ENCODE data around the gene ARCN1.

ARCN1 gene

DNA sequence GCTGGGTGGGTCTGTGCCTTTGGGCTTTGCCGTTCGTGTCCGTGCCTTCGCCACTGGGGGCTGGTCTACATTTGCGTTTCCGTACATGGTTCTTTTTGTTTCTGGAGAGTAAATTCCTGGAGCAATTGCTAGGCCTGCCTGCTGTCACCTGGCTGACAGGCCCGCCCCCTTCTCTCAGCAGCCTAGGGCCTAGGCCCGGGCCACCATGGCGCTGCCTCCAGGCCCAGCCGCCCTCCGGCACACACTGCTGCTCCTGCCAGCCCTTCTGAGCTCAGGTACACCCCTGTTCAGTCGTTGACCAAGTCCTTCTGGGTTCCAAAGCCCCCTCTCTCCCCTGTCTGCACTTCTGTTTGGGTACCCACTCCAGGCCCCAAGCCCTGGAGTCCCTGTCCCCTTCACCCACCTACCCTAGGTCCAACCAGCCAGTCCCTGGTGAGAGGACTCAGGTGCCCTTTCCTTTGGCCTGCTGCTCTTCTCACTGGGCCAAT, 40.6 kb upstream of the ARCN1 start:
- Mint-ChIP-seq H3K4me3 (peak overlapping the region; percentile 98), H3K9me3 (no peaks in the 10 kb centered on the region), H3K27me3 (ENCODE audit: low read depth, poor library complexity) (peaks cover 16% of the 10 kb centered on the region), H3K4me1 (peaks cover 34% of the 10 kb centered on the region), H3K36me3 (ENCODE audit: low read depth) (peaks cover 18% of the 10 kb centered on the region), H3K27ac (no peak overlapping the region)
- no peak for DNase-seq
- TF ChIP-seq, protein P1, sequence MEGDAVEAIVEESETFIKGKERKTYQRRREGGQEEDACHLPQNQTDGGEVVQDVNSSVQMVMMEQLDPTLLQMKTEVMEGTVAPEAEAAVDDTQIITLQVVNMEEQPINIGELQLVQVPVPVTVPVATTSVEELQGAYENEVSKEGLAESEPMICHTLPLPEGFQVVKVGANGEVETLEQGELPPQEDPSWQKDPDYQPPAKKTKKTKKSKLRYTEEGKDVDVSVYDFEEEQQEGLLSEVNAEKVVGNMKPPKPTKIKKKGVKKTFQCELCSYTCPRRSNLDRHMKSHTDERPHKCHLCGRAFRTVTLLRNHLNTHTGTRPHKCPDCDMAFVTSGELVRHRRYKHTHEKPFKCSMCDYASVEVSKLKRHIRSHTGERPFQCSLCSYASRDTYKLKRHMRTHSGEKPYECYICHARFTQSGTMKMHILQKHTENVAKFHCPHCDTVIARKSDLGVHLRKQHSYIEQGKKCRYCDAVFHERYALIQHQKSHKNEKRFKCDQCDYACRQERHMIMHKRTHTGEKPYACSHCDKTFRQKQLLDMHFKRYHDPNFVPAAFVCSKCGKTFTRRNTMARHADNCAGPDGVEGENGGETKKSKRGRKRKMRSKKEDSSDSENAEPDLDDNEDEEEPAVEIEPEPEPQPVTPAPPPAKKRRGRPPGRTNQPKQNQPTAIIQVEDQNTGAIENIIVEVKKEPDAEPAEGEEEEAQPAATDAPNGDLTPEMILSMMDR (IDR thresholded peaks at IDR 0.05) = no peak

DNA sequence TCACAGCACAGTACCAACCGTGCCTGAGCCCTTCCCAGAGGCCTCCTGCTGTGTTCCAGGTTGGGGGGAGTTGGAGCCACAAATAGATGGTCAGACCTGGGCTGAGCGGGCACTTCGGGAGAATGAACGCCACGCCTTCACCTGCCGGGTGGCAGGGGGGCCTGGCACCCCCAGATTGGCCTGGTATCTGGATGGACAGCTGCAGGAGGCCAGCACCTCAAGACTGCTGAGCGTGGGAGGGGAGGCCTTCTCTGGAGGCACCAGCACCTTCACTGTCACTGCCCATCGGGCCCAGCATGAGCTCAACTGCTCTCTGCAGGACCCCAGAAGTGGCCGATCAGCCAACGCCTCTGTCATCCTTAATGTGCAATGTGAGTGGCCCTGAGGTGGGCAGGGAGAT, 40.1 kb upstream of the ARCN1 start:
- Mint-ChIP-seq H3K27ac (no peak overlapping the region), H3K27me3 (ENCODE audit: low read depth, poor library complexity) (peaks cover 16% of the 10 kb centered on the region), H3K4me1 (peaks cover 30% of the 10 kb centered on the region), H3K4me3 (peak overlapping the region; percentile 98), H3K9me3 (no peaks in the 10 kb centered on the region), H3K36me3 (ENCODE audit: low read depth) (peaks cover 20% of the 10 kb centered on the region)
- no peak for DNase-seq
- TF ChIP-seq, protein P1 (IDR thresholded peaks at IDR 0.05) = no peak

DNA sequence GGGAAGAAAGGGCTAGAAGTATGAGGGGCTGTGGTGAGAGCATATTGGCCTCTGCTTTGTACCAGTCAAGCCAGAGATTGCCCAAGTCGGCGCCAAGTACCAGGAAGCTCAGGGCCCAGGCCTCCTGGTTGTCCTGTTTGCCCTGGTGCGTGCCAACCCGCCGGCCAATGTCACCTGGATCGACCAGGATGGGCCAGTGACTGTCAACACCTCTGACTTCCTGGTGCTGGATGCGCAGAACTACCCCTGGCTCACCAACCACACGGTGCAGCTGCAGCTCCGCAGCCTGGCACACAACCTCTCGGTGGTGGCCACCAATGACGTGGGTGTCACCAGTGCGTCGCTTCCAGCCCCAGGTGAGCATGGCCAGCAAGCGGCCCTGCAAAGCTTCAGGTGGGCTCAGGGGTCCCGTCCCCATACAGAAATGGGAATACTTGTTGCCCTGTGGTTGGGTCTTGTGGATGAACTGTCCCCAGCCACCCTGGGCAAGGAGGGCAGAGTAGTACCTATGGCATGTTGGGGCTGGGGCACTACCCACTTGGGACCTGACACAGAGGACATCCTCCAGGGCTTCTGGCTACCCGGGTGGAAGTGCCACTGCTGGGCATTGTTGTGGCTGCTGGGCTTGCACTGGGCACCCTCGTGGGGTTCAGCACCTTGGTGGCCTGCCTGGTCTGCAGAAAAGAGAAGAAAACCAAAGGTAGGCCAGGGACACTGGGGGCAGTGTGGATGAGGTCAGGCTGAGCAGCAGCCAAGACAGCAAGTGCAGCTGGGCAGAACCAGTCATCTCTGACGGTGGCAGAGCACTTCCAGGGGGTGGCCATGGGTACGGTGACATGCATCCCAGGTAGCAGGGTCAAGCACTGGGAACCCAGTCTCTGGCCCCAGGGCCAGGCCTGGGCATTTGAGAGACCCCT, 39.1 kb upstream of the ARCN1 start:
- H3K4me1 Mint-ChIP-seq = peaks cover 24% of the 10 kb centered on the region
- no peak for DNase-seq
- no peak overlapping the region for H3K27ac Mint-ChIP-seq
- H3K27me3 Mint-ChIP-seq (ENCODE audit: low read depth, poor library complexity) = peaks cover 16% of the 10 kb centered on the region
- H3K36me3 Mint-ChIP-seq (ENCODE audit: low read depth) = peaks cover 17% of the 10 kb centered on the region
- TF ChIP-seq, protein P1 (IDR thresholded peaks at IDR 0.05) = no peak
- no peaks in the 10 kb centered on the region for H3K9me3 Mint-ChIP-seq
- peak overlapping the region; percentile 98 for H3K4me3 Mint-ChIP-seq

DNA sequence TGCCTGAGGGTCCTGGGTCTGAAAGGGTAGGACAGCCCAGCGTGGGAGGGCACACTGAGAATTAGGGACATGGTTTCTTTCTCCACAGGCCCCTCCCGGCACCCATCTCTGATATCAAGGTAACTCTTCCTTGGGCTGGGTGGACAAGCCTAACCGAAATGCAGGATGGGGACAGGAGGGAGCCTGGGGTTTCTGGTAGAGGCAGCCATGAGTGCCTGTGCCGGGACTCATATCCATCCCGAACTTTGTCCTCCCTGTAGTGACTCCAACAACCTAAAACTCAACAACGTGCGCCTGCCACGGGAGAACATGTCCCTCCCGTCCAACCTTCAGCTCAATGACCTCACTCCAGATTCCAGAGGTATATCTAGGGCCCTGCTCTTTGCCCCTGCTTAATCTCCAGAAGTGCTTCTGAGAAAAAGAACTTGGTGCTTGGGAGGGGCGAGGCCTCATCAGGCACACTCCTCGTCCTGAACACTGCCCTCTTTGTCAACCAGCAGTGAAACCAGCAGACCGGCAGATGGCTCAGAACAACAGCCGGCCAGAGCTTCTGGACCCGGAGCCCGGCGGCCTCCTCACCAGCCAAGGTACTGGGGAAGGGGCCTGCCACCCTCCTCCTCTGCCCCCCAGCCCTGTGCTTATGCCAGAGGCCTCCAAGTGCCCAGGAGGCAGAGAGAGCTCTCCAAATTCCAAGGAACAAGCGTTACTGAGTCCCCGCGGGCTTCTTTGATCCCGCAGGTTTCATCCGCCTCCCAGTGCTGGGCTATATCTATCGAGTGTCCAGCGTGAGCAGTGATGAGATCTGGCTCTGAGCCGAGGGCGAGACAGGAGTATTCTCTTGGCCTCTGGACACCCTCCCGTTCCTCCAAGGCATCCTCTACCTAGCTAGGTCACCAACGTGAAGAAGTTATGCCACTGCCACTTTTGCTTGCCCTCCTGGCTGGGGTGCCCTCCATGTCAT, 38.2 kb upstream of the ARCN1 start:
- no peak for DNase-seq
- Mint-ChIP-seq H3K27ac (no peak overlapping the region), H3K36me3 (ENCODE audit: low read depth) (peaks cover 22% of the 10 kb centered on the region), H3K4me3 (no peak overlapping the region), H3K27me3 (ENCODE audit: low read depth, poor library complexity) (peaks cover 14% of the 10 kb centered on the region), H3K9me3 (no peaks in the 10 kb centered on the region), H3K4me1 (peaks cover 28% of the 10 kb centered on the region)
- TF ChIP-seq, protein P1 (IDR thresholded peaks at IDR 0.05) = no peak

DNA sequence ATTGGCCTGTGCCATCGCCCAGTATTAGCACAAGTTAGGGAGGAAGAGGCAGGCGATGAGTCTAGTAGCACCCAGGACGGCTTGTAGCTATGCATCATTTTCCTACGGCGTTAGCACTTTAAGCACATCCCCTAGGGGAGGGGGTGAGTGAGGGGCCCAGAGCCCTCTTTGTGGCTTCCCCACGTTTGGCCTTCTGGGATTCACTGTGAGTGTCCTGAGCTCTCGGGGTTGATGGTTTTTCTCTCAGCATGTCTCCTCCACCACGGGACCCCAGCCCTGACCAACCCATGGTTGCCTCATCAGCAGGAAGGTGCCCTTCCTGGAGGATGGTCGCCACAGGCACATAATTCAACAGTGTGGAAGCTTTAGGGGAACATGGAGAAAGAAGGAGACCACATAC, 36.9 kb upstream of the ARCN1 start:
- no peak overlapping the region for H3K4me3 Mint-ChIP-seq
- TF ChIP-seq, protein P1 (IDR thresholded peaks at IDR 0.05) = no peak
- H3K9me3 Mint-ChIP-seq = no peaks in the 10 kb centered on the region
- peaks cover 4% of the 10 kb centered on the region for H3K27me3 Mint-ChIP-seq (ENCODE audit: low read depth, poor library complexity)
- H3K36me3 Mint-ChIP-seq (ENCODE audit: low read depth) = peaks cover 32% of the 10 kb centered on the region
- DNase-seq = no peak
- H3K27ac Mint-ChIP-seq = no peak overlapping the region
- H3K4me1 Mint-ChIP-seq = peaks cover 16% of the 10 kb centered on the region

Measured in nephron progenitor cell (in vitro differentiated cells).